Measurements from ENCODE around the gene DHX35.
A peak's percentile ranks its signal among the peaks of the same experiment; 100 is the strongest.

DHX35 gene, protein sequence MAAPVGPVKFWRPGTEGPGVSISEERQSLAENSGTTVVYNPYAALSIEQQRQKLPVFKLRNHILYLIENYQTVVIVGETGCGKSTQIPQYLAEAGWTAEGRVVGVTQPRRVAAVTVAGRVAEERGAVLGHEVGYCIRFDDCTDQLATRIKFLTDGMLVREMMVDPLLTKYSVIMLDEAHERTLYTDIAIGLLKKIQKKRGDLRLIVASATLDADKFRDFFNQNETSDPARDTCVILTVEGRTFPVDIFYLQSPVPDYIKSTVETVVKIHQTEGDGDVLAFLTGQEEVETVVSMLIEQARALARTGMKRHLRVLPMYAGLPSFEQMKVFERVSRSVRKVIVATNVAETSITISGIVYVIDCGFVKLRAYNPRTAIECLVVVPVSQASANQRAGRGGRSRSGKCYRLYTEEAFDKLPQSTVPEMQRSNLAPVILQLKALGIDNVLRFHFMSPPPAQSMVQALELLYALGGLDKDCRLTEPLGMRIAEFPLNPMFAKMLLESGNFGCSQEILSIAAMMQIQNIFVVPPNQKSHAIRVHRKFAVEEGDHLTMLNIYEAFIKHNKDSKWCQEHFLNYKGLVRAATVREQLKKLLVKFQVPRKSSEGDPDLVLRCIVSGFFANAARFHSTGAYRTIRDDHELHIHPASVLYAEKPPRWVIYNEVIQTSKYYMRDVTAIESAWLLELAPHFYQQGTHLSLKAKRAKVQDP

DNA sequence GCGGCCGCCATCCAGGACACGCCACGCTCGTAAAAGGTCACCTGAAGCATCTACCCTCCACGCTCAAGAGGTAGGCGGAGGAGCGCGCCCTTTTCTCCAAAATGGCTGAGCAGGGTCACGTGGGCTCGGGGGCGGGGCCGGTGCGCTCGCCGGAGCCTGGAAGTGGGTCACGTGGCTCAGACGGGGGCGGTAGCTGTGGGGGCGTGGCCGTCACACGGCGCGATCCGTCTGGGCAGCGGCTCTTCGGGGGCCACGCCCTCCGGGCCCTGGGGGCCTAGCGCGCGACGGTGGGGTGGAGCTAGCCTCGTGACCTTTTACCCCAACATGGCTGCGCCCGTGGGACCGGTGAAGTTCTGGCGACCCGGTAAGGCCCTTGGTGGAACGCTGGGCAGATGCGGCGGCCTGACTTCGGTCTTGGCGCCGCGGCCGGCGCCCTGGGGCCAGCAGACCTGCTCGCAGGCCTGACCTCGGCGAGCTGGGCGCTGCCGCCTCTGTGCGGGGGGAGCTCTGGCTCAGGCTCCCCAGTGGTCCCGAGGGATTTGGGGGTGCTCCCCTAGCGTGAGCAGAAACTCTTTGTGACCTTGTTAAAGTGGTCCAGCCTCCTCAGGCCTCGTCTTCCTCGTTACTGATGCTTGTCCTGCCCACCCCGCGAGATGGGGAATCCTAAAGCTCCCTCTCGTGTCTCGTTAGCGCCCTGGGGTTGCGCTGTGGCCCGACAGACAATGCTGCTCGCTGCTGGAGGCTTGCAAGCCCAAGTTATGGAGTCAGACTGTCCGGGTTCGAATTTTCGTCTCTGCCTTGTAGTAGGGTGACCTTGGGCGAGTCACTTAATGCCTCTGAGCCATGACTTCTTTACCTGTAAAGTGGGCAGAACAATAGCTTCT, at the start of gene DHX35:
Gene DHX35, plus strand, starts transcription at position 301 of the 884 bp plus-strand sequence. Its CDS starts 24 bp downstream, at position 325.
- peak; percentile 99 for ATAC-seq
- H3K9me3 Mint-ChIP-seq = no peaks in the 10 kb centered on the region

DNA sequence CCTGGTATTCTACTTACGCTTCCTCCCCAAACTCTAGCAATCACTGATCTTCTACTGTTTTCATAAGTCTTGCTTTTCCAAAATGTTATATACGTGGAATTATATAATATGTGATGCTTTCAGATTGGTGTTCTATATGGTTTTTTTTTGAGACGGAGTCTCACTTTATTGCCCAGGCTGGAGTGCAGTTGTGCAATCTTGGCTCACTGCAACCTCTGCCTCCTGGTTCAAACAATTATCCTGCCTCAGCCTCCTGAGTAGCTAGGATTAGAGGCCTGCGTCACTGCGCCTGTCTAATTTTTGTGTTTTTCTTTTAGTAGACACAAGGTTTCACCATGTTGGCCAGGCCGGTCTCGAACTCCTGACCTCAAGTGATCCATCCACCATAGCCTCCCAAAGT, 46.8 kb upstream of the DHX35 start:
- Mint-ChIP-seq H3K4me1 (no peaks in the 10 kb centered on the region), H3K9me3 (no peaks in the 10 kb centered on the region), H3K27me3 (no peaks in the 10 kb centered on the region), H3K27ac (no peak overlapping the region), H3K4me3 (no peak overlapping the region), H3K36me3 (peaks cover 58% of the 10 kb centered on the region)
- ATAC-seq = no peak

More for the DNA sequence above, at the start of gene DHX35:
- Mint-ChIP-seq H3K36me3 (peaks cover 17% of the 10 kb centered on the region), H3K27me3 (no peaks in the 10 kb centered on the region), H3K4me1 (peaks cover 28% of the 10 kb centered on the region), H3K4me3 (peak within 1 kb of the TSS; percentile 86), H3K27ac (peak within 1 kb of the TSS; percentile 96)

DNA sequence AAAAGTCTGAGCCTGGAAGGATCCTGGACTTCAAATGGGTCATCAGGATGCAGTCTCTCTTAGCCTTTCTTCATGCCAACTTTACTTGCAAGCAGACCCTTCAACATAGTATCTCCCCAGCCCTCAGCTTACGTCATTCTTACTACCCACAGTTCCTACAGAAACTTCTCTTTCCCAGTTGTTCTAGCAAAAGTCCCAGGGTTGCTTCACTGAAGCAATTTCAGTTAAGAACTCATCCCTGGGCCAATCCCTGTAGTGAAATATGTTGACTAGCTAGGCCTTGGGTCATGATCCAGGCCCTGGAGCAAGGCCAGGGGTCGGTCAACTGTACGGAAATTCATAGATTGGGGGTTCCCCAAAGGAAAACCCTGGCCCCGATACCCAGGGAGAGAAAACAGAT, 44.5 kb upstream of the DHX35 start:
- Mint-ChIP-seq H3K9me3 (no peaks in the 10 kb centered on the region), H3K27me3 (no peaks in the 10 kb centered on the region), H3K27ac (no peak overlapping the region), H3K4me1 (no peaks in the 10 kb centered on the region), H3K4me3 (no peak overlapping the region), H3K36me3 (peaks cover 58% of the 10 kb centered on the region)
- no peak for ATAC-seq

DNA sequence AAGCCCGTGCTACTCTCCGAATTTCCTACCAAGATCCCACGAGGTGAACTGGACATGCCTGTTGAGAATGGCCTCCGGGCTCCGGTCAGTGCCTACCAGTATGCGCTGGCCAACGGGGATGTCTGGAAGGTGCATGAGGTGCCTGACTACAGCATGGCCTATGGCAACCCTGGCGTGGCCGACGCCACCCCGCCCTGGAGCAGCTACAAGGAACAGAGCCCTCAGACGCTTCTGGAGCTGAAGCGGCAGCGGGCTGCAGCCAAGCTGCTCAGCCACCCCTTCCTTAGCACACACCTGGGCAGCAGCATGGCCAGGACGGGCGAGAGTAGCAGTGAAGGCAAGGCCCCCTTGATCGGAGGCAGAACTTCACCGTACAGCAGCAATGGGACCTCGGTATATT, 44.0 kb upstream of the DHX35 start:
- Mint-ChIP-seq H3K36me3 (peaks cover 57% of the 10 kb centered on the region), H3K4me3 (no peak overlapping the region), H3K27me3 (no peaks in the 10 kb centered on the region), H3K9me3 (no peaks in the 10 kb centered on the region), H3K27ac (no peak overlapping the region), H3K4me1 (no peaks in the 10 kb centered on the region)
- ATAC-seq = no peak

DNA sequence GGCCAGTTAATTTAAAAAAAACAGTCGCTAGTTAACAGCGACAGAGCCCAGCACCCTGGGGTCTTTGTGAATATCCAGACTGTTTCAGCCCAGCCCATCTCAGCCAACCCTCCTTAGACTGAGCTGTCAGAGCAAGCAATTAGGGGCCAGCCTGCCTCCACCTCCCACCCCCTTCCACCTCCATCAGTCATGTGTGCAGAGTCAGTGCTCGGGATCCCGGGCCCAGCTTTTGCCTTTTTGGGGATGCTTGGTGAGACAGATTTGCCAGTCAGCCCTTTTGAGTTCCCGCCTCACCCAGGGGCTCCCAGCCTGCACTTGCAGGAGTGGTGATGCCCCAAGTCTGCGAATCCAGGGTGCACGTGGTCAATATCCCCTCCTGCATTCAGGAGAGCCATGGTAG, 42.5 kb upstream of the DHX35 start:
- no peaks in the 10 kb centered on the region for H3K9me3 Mint-ChIP-seq
- no peak overlapping the region for H3K27ac Mint-ChIP-seq
- peaks cover under 1% of the 10 kb centered on the region for H3K4me1 Mint-ChIP-seq
- H3K27me3 Mint-ChIP-seq = no peaks in the 10 kb centered on the region
- no peak for ATAC-seq
- H3K36me3 Mint-ChIP-seq = peaks cover 46% of the 10 kb centered on the region
- no peak overlapping the region for H3K4me3 Mint-ChIP-seq

DNA sequence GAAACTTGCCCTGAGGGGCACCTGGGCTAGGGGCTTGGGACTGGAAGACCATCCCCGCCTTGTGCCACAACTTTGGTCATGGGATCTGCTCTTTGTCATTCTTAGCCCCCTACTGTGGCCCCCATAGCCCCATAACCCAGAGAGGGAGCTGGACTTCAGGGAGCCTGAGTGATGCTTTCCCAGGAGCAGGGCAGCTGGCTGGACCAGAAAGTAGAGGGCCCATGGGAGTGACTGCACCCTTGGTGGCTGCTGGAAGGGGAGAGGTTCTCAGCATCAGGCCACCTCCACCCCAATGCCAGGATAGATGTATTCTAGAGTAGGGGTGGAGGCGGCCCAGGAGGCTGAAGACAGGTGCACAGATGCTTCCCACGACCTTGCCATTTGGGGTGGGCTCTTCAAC, 41.7 kb upstream of the DHX35 start:
- H3K36me3 Mint-ChIP-seq = peaks cover 40% of the 10 kb centered on the region
- no peak overlapping the region for H3K27ac Mint-ChIP-seq
- H3K27me3 Mint-ChIP-seq = no peaks in the 10 kb centered on the region
- H3K9me3 Mint-ChIP-seq = no peaks in the 10 kb centered on the region
- no peak overlapping the region for H3K4me3 Mint-ChIP-seq
- peaks cover 7% of the 10 kb centered on the region for H3K4me1 Mint-ChIP-seq
- no peak for ATAC-seq

DNA sequence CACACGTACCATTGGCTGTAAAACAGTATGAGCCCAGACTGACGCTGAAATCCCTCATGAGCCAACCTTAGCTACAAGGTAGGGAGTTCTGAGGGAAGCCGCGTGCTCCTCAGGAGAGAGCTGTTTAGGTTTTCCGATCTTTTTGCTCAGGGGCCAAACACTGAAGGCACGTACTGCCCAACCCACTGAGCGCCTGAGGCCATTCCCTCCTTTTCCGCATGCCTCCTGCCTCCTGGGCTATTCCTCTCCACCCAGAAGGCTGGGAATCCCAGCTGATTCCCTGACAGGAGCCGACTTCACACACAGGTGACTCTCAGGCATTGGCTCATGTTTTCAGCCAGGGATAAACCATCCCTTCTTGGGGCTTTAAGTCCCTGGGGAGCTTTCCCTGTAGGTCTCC, 41.3 kb upstream of the DHX35 start:
- Mint-ChIP-seq H3K4me3 (no peak overlapping the region), H3K27me3 (no peaks in the 10 kb centered on the region), H3K27ac (no peak overlapping the region), H3K4me1 (peaks cover 11% of the 10 kb centered on the region), H3K9me3 (no peaks in the 10 kb centered on the region), H3K36me3 (peaks cover 36% of the 10 kb centered on the region)
- no peak for ATAC-seq

DNA sequence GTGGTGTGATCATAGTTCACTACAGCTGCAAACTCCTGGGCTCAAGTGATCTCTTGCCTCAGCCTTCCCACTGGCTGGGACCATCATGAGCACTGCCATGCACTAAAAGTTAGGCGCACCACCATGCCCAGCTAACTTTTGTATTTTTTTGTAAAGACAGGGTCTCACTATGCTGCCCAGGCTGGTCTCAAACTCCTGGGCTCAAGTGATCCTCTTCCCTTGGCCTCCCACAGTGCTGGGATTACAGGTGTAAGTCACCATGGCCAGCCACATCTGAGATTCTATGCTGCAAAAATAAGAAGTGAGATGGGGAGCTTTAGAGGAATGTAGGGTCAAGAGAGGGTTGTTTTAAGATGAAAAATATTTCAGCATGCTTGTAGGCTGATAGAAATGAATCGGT, 37.4 kb upstream of the DHX35 start:
- ATAC-seq = no peak
- H3K4me3 Mint-ChIP-seq = no peak overlapping the region
- no peak overlapping the region for H3K27ac Mint-ChIP-seq
- H3K9me3 Mint-ChIP-seq = no peaks in the 10 kb centered on the region
- peaks cover 24% of the 10 kb centered on the region for H3K27me3 Mint-ChIP-seq
- peaks cover 14% of the 10 kb centered on the region for H3K36me3 Mint-ChIP-seq
- peaks cover 35% of the 10 kb centered on the region for H3K4me1 Mint-ChIP-seq

DNA sequence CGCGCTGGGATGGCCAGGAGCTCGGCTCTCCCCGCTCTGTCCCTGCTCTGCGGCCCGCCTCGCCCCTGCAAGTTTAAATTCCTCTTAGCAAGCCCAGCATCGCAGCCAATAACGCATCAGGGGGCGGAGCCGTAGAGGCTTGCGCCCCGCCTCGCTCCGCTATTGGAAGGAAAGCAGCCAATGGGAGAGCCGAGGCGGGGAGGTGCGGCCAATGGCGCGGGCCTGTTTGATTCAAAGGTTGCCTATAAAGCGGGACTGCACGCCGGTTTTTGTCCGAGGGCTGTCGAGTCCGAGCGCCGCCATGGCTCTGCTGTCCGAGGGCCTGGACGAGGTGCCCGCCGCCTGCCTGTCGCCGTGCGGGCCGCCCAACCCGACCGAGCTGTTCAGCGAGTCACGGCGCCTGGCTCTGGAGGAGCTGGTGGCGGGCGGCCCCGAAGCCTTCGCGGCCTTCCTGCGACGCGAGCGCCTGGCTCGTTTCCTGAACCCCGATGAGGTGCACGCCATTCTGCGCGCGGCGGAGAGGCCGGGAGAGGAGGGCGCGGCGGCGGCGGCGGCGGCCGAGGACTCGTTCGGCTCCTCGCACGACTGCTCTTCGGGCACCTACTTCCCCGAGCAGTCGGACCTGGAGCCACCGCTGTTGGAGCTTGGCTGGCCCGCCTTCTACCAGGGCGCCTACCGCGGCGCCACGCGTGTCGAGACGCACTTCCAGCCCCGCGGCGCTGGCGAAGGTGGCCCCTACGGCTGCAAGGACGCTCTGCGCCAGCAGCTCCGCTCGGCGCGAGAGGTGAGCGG, 35.8 kb upstream of the DHX35 start, which contains the start of gene FAM83D:
Gene FAM83D, plus strand, starts transcription at position 276 of the 792 bp plus-strand sequence. Its CDS starts 26 bp downstream, at position 302.
- Mint-ChIP-seq H3K27ac (peak within 1 kb of the TSS; percentile 14), H3K27me3 (peaks cover 24% of the 10 kb centered on the region), H3K4me1 (peaks cover 35% of the 10 kb centered on the region), H3K36me3 (no peaks in the 10 kb centered on the region), H3K4me3 (peak within 1 kb of the TSS; percentile 58), H3K9me3 (no peaks in the 10 kb centered on the region)
- peak; percentile 98 for ATAC-seq

DNA sequence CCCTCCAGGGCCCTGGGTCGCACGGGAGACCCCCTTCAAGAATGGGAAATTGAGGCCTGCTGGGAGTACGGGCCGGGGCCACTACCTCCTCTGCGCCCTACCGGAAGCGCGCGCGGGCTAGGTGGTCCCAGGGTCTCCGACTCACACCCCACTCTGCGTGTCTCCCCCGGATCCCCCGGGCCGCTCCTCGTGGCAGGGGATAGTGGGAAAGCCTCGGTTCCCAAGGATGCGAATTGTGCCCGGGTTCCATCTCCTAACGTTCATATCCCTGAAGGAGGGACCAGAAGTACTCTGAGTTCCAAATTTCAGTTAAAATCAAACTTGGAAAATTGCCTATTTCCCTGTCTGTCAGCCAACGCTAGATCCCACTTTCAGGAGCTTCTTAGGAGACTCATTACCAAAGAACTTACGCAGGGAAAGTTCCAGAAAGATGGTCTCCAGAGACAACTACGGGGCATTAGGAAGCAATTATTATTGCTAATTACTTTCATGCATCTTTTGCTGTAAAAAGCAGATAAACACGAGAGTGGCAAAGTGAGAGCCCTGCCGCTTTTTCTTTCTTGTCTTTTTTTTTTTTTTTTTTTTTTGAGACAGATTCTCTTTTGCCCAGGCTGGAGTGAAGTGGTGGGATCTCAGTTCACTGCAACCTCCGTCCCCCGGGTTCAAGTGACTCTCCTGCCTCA, 35.1 kb upstream of the DHX35 start:
- peaks cover 24% of the 10 kb centered on the region for H3K27me3 Mint-ChIP-seq
- H3K36me3 Mint-ChIP-seq = no peaks in the 10 kb centered on the region
- H3K27ac Mint-ChIP-seq = no peak overlapping the region

DNA sequence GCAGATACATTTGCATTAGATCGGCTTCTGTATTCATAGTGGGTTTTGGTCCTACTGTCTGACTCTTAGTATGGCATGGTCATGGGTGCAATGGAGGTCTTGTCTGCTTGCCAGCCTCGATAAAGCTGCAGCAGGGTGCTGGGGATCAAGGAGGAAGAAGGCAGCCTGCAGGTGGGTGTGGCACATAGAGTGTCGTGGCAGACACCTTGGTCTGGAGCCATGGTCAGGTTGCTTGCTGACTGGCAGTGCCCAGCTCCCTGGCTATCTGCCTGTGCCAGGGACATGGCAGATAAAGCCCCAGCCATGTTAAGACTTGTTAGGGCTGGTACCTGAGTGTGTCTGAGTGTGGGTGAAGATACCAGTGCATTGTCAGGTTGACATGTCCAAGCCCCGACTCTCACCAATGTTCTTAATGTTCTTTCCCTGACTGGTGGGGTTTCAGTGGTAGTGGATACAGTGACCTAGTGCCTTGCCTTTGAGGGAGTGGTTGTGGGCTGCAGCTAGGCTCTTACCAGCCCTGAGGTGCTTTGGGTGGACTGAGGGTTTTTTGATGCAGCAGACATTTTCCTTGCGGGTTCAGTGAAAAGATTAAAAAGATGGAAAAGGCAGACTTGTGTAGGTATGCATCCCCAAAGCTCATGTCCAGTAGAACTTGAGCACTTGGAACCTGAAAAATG, 34.1 kb upstream of the DHX35 start:
- H3K27ac Mint-ChIP-seq = no peak overlapping the region
- peak overlapping the region; percentile 58 for H3K4me3 Mint-ChIP-seq
- H3K36me3 Mint-ChIP-seq = no peaks in the 10 kb centered on the region
- no peak for ATAC-seq
- H3K4me1 Mint-ChIP-seq = peaks cover 35% of the 10 kb centered on the region
- H3K9me3 Mint-ChIP-seq = no peaks in the 10 kb centered on the region
- H3K27me3 Mint-ChIP-seq = peaks cover 24% of the 10 kb centered on the region

More for the DNA sequence above, 35.1 kb upstream of the DHX35 start:
- Mint-ChIP-seq H3K4me1 (peaks cover 35% of the 10 kb centered on the region), H3K9me3 (no peaks in the 10 kb centered on the region), H3K4me3 (peak overlapping the region; percentile 58)
- peak; percentile 1 for ATAC-seq

DNA sequence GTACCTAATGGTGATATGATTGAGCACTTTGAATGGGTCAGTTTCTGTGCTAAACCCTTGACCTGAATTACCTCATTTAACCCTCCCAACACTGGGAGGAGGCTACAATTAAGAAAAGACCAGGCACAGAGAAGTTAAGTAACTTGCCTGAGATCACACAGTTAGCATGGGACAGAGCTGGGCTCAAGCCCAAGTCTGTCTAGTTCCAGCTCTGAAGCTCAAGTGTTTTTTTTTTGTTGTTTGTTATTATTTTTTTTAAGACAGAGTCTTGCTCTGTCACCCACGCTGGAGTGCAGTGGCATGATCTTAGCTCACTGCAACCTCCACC, 31.9 kb upstream of the DHX35 start:
- Mint-ChIP-seq H3K27me3 (peaks cover 24% of the 10 kb centered on the region), H3K4me3 (no peak overlapping the region), H3K9me3 (no peaks in the 10 kb centered on the region), H3K27ac (no peak overlapping the region), H3K4me1 (peaks cover 29% of the 10 kb centered on the region), H3K36me3 (no peaks in the 10 kb centered on the region)
- ATAC-seq = no peak

DNA sequence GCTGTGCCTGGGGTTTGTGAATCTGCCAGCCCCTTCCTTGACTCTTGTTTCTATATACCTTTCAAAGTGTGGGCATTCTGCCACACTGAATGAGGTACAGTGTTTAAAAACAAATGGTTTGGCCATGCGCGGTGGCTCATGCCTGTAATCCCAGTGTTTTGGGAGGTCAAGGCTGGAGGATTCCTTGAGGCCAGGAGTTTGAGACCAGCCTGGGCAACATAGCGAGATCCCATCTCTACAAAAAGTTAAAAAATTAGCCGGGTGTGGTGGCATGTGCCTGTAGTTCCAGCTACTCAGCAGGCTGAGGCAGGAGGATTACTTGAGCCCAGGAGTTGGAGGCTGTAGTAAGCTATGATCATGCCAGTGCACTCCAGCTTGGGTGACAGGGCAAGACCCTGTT, 30.2 kb upstream of the DHX35 start:
- H3K27ac Mint-ChIP-seq = no peak overlapping the region
- H3K27me3 Mint-ChIP-seq = peaks cover 24% of the 10 kb centered on the region
- H3K36me3 Mint-ChIP-seq = no peaks in the 10 kb centered on the region
- no peaks in the 10 kb centered on the region for H3K9me3 Mint-ChIP-seq
- no peak for ATAC-seq
- H3K4me1 Mint-ChIP-seq = peaks cover 19% of the 10 kb centered on the region
- no peak overlapping the region for H3K4me3 Mint-ChIP-seq
